ENCODE measurements around the gene CLSTN2. TPM values are rescaled to one million over a fixed set of nuclear protein-coding genes. Genes with fewer than 3 reads are reported as not detected.

Gene CLSTN2
- total RNA-seq, 1 experiment from 2014 or later, result not detected

- CTCF ChIA-PET, result no interaction called here
Measured at GRCh38 chr3:140597364-140597763, 662.4 kb downstream of the CLSTN2 start.

GRCh38 chr3:140597792-140598191 lies 662.8 kb downstream of the CLSTN2 start:
- Histone ChIP-seq H3K79me2 (ENCODE audit: low read length) (no peaks in the 10 kb centered on the region), H3K9ac (ENCODE audit: low read length) (no peak overlapping the region), H3K4me3 (ENCODE audit: low read length) (no peak overlapping the region), H3K27ac (ENCODE audit: low read length) (no peak overlapping the region), H3F3A (ENCODE audit: low read length, unreplicated experiment) (no peaks in the 10 kb centered on the region), H4K20me1 (ENCODE audit: low read length) (no peaks in the 10 kb centered on the region), H3K9me3 (ENCODE audit: low read length) (no peaks in the 10 kb centered on the region), H3K4me1 (ENCODE audit: insufficient read depth, low read length) (peaks cover 8% of the 10 kb centered on the region; the same call in 1 of the 2 replicates), H3K9me2 (replicated peaks; ENCODE audit: low read length) (no peaks in the 10 kb centered on the region), H2AFZ (ENCODE audit: low read length) (no peak overlapping the region), H3K4me2 (ENCODE audit: low read length) (no peak overlapping the region), H3K27me3 (ENCODE audit: low read length) (no peaks in the 10 kb centered on the region), H3K36me3 (ENCODE audit: low read depth, low read length) (no peaks in the 10 kb centered on the region)
- intact Hi-C loops (cut with micrococcal nuclease), result no loop called here
- ATAC-seq (no peak), DNase-seq (no peak)
- TF ChIP-seq CTCF (conservative IDR thresholded peaks at IDR 0.05; ENCODE audit: low read depth, low read length) (no peak), EZH2 (IDR thresholded peaks at IDR 0.05; ENCODE audit: low read length, unreplicated experiment) (no peak), EZH2phosphoT487 (IDR thresholded peaks at IDR 0.05; ENCODE audit: borderline replicate concordance, low read length) (no peak)
- POLR2A ChIA-PET (ENCODE audit: unreplicated experiment), result no interaction called here
- no TSS peak for BruUV-seq (replicated peaks)
- CTCF ChIA-PET, result no interaction called here

More at GRCh38 chr3:140597364-140597763, 662.4 kb downstream of the CLSTN2 start:
- BruUV-seq (replicated peaks), result no TSS peak
- DNase-seq, result no peak
- Histone ChIP-seq H3K9me2 (replicated peaks; ENCODE audit: low read length) (no peaks in the 10 kb centered on the region), H3K27ac (ENCODE audit: low read length) (no peak overlapping the region), H3K4me3 (ENCODE audit: low read length) (no peak overlapping the region), H3K9ac (ENCODE audit: low read length) (no peak overlapping the region), H3K79me2 (ENCODE audit: low read length) (no peaks in the 10 kb centered on the region), H3K36me3 (ENCODE audit: low read depth, low read length) (no peaks in the 10 kb centered on the region), H4K20me1 (ENCODE audit: low read length) (no peaks in the 10 kb centered on the region), H3K9me3 (ENCODE audit: low read length) (no peaks in the 10 kb centered on the region), H3K27me3 (ENCODE audit: low read length) (no peaks in the 10 kb centered on the region), H3F3A (ENCODE audit: low read length, unreplicated experiment) (no peaks in the 10 kb centered on the region), H2AFZ (ENCODE audit: low read length) (no peak overlapping the region), H3K4me1 (ENCODE audit: insufficient read depth, low read length) (peaks cover 8% of the 10 kb centered on the region; the same call in 1 of the 2 replicates), H3K4me2 (ENCODE audit: low read length) (no peak overlapping the region)
- POLR2A ChIA-PET (ENCODE audit: unreplicated experiment), result no interaction called here
- intact Hi-C loops (cut with micrococcal nuclease), result no loop called here
- TF ChIP-seq EZH2phosphoT487 (IDR thresholded peaks at IDR 0.05; ENCODE audit: borderline replicate concordance, low read length) (no peak), CTCF (conservative IDR thresholded peaks at IDR 0.05; ENCODE audit: low read depth, low read length) (no peak), EZH2 (IDR thresholded peaks at IDR 0.05; ENCODE audit: low read length, unreplicated experiment) (no peak)
- no peak for ATAC-seq

GRCh38 chr3:140599009-140599408 lies 664.0 kb downstream of the CLSTN2 start:
- BruUV-seq (replicated peaks), result no TSS peak
- no peak overlapping the region for H3K27ac ChIP-seq (ENCODE audit: low read length)

More at GRCh38 chr3:140599009-140599408, 664.0 kb downstream of the CLSTN2 start:
- Histone ChIP-seq H3K4me3 (ENCODE audit: low read length) (no peak overlapping the region), H3K9me2 (replicated peaks; ENCODE audit: low read length) (no peaks in the 10 kb centered on the region), H3K36me3 (ENCODE audit: low read depth, low read length) (no peaks in the 10 kb centered on the region), H3F3A (ENCODE audit: low read length, unreplicated experiment) (no peaks in the 10 kb centered on the region), H3K4me2 (ENCODE audit: low read length) (no peak overlapping the region), H3K4me1 (ENCODE audit: insufficient read depth, low read length) (peaks cover 8% of the 10 kb centered on the region; the same call in 1 of the 2 replicates), H4K20me1 (ENCODE audit: low read length) (no peaks in the 10 kb centered on the region), H3K79me2 (ENCODE audit: low read length) (no peaks in the 10 kb centered on the region), H3K27me3 (ENCODE audit: low read length) (no peaks in the 10 kb centered on the region), H3K9me3 (ENCODE audit: low read length) (no peaks in the 10 kb centered on the region), H2AFZ (ENCODE audit: low read length) (no peak overlapping the region), H3K9ac (ENCODE audit: low read length) (no peak overlapping the region)
- CTCF ChIA-PET, result no interaction called here
- intact Hi-C loops (cut with micrococcal nuclease), result no loop called here
- DNase-seq (no peak), ATAC-seq (no peak)
- TF ChIP-seq EZH2phosphoT487 (IDR thresholded peaks at IDR 0.05; ENCODE audit: borderline replicate concordance, low read length), result no peak
- no peak for TF ChIP-seq EZH2 (IDR thresholded peaks at IDR 0.05; ENCODE audit: low read length, unreplicated experiment)
- no peak for TF ChIP-seq CTCF (conservative IDR thresholded peaks at IDR 0.05; ENCODE audit: low read depth, low read length)
- POLR2A ChIA-PET (ENCODE audit: unreplicated experiment), result no interaction called here

All from PC-3 (cell line).